Mucosa of gallbladder (tissue), 1 donor: Measurements from ENCODE around the gene TEX26. TPM values are rescaled to one million over a fixed set of nuclear protein-coding genes. Genes with fewer than 3 reads are reported as not detected.
A peak's percentile ranks its signal among the peaks of the same experiment; 100 is the strongest.
"Not testable (repeated sequence)": the region's sequence is repeated elsewhere in the genome, so short reads cannot be mapped to it uniquely, and the experiment has no call there.

Experiments used
- DNase-seq: peaks from one replicate; pipeline ENCODE4 v3.0.0-alpha.2; 2020; ENCODE audit warnings: low spot score
- total RNA-seq: library from RNA; stranded (reverse); gene quantifications from one replicate; pipeline ENCODE4 v1.2.1, GENCODE V29; 2021
- donor health status: DM: no; HTN: no; CAD: no.

TEX26 gene
- total RNA-seq, 1 donor from 2014 or later = 0.26 TPM

DNA sequence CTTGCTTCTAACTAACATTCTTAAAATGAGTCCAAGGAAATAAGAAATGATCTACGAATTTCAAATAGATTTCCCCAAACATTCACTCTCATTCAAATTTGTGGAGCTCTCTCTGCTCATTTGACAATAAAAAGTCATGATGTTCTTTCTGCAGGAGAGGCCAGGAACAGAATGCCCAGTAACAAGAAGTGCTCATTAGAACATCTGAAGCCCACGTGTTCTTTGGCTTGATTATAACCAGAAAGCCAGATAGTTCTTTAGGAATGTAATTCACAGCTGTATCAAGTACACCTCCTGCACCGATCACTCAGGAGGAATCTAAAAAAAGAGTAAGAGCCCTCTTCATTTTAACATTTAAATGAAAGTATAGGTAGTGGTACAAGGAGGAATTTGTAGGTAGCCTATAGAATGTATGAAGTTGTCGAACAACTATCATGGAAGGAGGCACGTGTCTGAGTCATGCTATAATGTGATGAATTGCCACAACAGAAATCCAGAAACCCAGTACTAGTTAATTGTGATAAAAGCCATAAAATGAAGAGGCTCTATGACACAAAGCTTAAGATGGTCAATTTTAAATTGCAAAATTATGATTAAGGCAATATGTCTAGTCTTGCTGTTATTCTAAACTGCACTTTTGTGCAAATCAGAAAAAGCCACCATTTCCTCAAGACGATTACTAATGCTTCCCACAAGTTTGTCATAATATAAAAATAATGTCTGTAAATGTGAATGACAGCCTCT, 13.6 kb upstream of the TEX26 start:
- DNase-seq = no peak

DNA sequence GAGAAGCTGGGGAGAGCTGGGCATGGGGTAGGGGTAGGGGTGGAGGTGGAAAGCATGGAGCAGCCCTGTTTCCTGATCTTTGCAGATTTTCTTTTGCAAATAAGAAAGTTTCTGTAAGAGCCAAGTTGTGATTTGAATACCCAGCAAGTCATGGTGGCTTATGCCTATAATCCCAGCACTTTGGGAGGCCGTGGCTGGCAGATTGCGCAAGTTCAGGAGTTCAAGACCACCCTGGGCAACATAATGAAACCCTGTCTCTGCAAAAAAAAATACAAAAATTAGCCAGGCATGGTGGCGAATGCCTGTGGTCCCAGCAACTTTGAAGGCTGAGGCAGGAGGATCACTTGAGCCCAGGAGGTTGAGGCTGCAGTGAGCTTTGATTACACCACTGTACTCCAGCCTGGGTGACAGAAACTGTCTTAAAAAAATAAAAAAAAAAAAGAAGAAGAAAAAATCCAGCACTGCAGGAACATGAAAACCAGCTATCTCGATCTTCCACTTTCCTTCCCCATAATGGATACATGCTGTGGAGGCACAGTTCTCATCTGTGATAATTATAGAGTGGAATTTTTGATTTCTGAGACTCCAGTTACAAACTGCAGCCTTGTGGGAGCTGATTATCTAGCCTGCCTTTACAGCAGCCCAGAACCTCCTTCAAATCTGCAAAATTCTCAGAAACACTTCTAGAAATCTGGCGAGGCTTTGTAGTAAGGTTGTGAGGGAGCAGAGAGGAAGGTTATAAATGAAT, 12.1 kb upstream of the TEX26 start:
- no peak for DNase-seq

GRCh38 chr13:30923418-30923817, 9.0 kb upstream of the TEX26 start:
- DNase-seq = no peak

DNA sequence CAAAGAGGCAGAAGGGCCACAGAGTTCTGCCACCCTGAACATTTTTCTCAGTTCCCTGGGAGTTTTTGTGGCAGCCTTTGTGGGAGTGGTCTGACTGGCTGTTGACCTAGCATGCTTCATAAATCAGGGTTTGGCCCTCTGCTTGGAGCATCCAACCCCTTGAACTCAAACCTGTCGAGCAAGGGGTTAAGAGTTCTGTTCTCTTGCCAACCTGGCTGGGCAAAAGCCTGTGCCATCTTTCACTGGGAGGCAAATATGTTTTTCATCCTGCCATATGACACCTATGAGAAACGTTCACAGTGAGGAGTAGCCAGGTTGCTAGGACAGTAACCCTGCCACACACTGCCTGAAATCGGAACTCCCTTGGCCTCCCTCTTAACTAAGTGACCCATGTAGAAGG, 7.7 kb upstream of the TEX26 start:
- no peak for DNase-seq

- DNase-seq = no peak
Observed at GRCh38 chr13:30925429-30925828, 7.0 kb upstream of the TEX26 start.

GRCh38 chr13:30926781-30927180, 5.7 kb upstream of the TEX26 start:
- DNase-seq = no peak

- not testable (repeated sequence) for DNase-seq
Observed at GRCh38 chr13:30927188-30927587, 5.3 kb upstream of the TEX26 start.

GRCh38 chr13:30927595-30927994, 4.9 kb upstream of the TEX26 start:
- DNase-seq = no peak

- DNase-seq = no peak
Observed at GRCh38 chr13:30928978-30929377, 3.5 kb upstream of the TEX26 start.

DNA sequence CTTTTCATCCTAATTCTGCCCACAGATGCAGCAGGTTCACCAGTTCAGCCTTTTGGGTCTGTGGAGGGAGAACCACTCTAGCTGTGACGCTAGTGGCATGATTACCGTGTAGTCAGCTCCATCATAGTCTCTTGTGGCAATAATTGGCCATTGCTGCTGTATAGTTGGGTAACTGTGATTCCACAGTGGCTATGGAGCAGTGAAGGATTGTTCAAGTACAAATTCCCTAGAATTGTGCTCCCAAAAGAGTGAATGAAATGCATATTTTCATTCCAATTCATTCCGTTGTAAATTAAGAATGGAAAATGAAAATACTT, 856 bp downstream of the TEX26 start:
- DNase-seq = no peak

DNA sequence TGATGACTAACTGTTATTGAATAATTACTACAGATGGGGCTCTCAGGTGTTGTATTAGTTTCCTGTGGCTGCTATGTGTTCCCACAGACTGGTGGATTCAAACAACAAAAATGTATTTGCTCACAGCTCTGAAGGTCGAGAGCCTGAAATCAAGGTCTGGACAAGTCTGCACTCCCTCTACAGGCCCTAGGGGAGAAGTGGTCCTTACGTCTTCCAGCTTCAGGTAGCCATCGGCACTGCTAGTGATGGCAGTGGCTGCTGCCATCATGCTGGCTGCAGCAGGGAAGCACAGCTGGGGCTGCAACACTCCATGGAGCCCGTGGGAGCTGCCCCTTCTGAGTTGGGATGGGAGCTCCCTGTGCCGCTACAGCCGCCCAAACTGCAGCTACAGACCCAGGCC, 1.9 kb downstream of the TEX26 start:
- no peak for DNase-seq

DNA sequence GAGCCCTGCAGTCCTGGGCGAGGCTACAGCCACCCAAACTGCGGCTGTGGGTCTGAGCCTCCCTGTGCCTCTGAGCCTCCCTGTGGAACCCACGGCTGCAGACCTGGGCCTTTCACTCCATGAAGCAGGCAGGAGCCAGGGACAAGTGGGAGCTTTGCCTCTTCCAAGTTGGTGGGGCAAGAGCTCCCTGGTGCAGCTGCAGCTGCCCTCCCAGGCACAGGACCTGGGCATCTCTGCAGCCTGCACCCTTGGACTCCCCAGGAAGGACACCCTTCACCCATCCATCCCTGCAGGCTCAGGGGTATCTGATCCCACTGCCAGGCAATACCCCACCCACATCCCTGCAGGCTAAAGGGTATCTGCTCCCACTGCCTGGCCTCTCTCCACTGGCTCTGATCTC, 2.3 kb downstream of the TEX26 start:
- no peak for DNase-seq

DNA sequence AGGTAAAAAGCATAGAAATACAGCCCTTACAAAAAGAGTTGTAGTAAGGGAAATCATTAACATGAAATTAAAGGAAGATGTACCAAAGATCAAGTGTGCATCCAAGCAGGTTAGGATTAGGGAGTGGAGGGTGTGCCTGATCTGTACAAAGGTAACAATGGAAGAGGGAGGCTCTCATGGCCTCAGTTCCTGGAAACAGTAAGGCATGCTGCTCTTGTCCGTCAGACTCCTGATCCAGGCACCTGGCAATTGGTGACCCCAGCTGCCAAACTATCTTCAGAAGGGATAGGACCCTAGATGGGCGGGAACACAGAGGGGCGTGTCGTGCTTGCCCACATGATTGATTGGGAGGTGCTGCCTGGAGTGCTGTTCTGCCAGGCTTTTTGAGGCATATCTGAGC, 4.5 kb downstream of the TEX26 start:
- no peak for DNase-seq

DNA sequence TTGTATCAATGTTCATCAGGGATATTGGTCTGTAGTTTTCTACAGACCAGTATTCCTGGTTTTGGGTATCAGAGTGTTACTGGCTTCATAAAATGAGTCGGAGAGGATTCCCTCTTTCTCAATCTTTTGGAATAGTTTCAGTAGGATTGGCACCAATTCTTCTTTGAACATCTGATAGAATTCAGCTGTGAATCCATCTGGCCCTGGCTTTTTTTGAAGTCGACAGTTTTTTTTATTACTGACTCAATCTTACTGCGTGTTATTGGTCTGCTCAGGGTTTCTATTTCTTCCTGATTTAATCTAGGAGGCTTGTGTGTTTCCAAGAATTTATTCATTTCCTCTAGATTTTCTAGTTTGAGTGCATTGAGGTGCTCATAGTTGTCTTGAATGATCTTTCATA, 11.4 kb downstream of the TEX26 start:
- no peak for DNase-seq

GRCh38 chr13:30957258-30957943, 24.9 kb downstream of the TEX26 start:
- DNase-seq = no peak

GRCh38 chr13:30959678-30960077, 27.2 kb downstream of the TEX26 start:
- no peak for DNase-seq

DNA sequence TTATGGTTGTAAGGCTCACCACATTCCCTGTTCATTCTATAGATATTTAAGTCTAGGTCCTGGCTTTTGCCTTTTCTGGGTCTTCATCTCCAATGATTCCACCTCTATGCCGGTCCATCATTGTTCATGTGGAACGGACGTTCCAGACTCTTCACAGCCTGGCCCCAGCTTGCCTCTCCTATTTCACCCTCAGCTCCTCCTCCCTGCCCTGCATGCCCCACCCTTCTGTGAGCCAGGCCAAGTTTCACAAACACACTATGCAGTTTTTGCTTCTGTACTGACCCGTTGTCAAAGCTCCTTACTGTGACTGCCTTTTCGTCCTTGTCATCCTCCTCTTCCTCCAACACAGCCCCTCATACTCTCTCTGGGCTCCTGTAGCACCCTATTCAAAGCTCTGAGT, 31.3 kb downstream of the TEX26 start:
- peak; percentile 61 for DNase-seq

GRCh38 chr13:30965380-30965779, 32.9 kb downstream of the TEX26 start:
- DNase-seq = no peak

DNA sequence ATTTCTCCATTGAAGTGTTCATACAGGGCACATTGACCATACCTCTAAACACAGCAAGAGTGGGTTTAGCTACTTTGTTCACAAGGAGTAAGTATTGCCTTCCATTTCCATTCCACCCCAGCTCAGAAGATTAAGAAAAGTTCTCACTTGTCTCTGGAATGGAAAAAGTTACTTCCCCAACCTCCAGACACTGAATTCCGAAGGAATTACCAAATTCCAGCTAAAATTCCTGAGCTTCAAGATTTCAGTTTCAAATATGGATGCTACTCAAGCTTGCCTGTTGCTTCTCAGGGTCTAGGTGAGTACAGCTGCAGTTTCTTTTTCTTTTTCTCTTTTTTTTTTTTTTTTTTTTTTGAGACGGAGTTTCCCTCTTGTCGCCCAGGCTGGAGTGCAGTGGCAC, 33.6 kb downstream of the TEX26 start:
- DNase-seq = no peak

GRCh38 chr13:30968846-30969245, 36.4 kb downstream of the TEX26 start:
- no peak for DNase-seq

DNA sequence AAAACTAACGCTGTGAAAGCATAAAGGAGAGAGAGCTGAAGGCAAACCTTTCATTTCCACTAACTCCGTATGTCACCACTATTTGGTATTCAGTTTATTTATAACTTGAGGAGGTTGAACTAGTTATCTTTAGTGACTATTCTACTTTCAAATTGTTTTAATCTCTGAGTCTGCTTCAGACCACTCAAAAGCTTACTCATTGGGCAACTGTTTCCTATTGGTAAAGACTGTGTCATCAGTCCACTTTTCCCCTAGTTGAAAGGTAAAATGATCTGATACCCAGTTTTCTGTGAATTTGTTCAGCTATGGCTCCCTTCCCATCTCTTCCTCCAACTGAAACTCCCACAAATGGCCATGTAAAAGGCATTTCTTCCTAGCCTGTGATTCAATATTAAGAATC, 39.1 kb downstream of the TEX26 start:
- DNase-seq = no peak

- DNase-seq = no peak
Observed at GRCh38 chr13:30972888-30973377, 40.5 kb downstream of the TEX26 start.

- no peak for DNase-seq
Observed at GRCh38 chr13:30974350-30974749, 41.9 kb downstream of the TEX26 start.
